Stimulated activated CD8-positive, alpha-beta memory T cell treated with anti-CD3 and anti-CD28 coated beads, Interleukin-4, amount 100 ng/mL, for 24 hours (primary cell): ENCODE measurements around the gene SNRNP70.
"Not testable (repeated sequence)": the region's sequence is repeated elsewhere in the genome, so short reads cannot be mapped to it uniquely, and the experiment has no call there.

ENCODE experiments used
- DNase-seq: peaks from one replicate; pipeline ENCODE4 v3.0.0-alpha.2; 2020; ENCODE audit warnings: low read depth

SNRNP70 gene

DNA sequence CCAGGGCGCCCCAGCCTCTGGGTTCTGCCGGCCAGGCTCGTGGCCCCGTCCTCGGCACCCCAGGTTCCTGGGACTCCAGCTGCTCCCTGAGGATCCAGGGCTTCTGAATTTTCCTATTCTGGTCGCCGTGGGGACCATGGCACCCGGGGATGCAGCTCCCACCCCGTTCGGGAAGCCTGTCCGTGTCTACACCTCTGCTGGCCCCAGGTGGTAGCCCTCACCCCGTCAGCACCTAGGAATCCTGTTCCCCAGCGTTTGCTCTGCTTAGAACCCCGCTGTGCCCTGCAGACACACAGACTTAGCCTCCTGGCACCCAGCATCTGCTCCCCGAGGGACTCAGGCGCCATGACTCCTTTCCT is 35.1 kb downstream of the SNRNP70 start:
- DNase-seq, result no peak

DNA sequence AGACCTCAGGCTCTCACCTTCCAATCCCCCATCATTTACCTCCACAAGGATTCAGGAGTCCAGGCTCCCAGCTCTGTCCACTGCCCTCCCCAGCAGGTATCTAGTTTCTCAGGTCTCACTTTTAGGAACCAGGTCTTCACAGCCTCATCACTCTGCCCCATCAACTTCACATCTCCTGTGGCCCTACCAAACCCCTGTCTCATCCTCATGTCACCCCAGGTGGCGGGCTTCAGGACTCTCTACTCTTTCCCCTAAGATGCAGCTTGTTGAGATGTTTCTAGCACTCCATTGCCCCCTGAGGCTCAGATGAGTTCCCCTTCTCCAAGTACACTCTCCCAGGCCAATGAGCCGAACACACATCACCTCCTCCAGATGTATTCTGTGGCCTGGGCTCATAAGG is 35.6 kb downstream of the SNRNP70 start:
- DNase-seq, result no peak

- not testable (repeated sequence) for DNase-seq
Observed at GRCh38 chr19:49121841-49122240, 36.6 kb downstream of the SNRNP70 start.

DNA sequence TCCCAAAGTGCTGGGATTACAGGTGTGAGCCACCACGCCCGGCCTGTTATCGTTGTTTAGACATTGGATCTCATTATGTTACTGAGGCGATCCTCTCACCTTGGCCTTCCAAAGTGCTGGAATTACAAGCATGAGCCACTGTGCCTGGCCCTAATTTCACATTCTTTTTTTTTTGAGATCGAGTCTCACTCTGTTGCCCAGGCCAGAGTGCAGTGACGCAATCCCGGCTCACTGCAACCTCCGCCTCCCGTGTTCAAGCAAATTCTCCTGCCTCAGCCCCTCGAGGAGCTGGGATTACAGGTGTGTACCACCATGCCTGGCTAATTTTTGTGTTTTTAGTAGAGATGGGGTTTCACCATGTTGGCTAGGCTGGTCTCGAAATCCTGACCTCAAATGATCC is 38.0 kb downstream of the SNRNP70 start:
- not testable (repeated sequence) for DNase-seq

GRCh38 chr19:49125025-49125731 is 39.9 kb downstream of the SNRNP70 start:
- DNase-seq, result no peak

- DNase-seq, result no peak
Observed at GRCh38 chr19:49126575-49126974, 41.3 kb downstream of the SNRNP70 start.

- DNase-seq, result not testable (repeated sequence)
Observed at GRCh38 chr19:49127225-49127624, 42.0 kb downstream of the SNRNP70 start.

DNA sequence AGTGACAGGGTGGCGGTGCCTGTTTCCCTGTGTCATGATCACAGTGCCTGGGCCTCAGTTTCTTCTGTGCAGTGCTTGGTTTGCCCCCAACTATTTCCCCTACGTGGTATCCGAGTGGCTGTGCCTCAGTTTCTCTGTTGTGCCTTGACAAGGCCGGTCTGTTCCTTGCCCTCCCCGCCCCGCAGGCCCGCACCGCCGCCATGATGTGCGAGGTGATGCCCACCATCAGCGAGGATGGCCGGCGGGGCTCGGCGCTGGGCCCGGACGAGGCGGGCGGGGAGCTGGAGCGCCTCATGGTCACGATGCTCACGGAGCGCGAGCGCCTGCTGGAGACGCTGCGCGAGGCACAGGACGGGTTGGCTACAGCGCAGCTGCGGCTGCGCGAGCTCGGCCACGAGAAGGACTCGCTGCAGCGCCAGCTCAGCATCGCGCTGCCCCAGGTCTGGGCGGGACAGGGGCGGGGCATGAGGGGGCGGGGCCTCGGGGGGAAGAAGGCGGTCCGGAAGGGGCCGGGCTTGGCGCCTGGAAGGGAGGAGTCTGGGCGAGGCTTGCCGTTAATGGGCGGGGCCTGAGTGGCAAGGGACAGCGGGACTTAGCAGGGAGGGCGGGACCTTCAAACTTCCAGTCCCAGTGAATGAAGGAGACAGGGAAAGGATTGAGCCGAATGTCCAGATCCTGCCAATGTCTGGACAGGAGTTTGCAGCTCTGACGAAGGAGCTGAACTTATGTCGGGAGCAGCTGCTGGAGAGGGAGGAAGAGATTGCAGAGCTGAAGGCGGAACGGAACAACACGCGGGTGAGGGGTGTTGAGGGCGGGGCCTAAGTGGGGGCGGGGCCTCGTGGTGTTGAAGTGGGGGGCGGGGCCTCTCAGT is 42.7 kb downstream of the SNRNP70 start:
- peak; percentile 88 for DNase-seq

DNA sequence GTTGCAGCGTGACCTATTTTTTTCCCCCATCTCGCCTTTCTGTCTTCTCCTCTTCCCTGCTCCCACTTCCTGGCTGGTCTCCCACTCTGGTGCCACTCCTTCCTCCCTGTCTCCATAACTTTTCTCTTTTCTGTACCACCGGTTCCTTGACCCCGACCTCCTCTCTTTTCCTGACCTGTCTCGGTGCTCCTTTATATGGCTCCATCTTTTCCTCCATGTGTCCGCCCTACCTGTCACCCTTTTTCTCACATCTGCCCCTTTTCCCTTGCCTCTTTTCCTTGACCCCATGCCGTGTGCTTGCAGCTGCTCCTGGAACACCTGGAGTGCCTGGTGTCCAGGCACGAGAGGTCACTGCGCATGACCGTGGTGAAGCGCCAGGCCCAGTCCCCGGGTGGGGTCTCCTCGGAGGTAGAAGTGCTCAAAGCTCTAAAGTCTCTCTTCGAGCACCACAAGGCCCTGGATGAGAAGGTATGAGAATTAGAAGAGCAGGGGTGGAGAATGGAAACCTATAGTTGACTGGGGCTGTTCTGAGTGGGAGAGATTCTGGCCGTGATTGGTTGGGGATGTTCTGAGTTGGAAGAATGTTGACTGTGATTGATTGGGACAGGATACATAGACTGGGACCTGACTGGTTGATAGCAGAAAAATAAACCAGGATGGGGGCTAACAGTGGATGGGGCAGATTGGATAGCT is 43.4 kb downstream of the SNRNP70 start:
- DNase-seq, result no peak

DNA sequence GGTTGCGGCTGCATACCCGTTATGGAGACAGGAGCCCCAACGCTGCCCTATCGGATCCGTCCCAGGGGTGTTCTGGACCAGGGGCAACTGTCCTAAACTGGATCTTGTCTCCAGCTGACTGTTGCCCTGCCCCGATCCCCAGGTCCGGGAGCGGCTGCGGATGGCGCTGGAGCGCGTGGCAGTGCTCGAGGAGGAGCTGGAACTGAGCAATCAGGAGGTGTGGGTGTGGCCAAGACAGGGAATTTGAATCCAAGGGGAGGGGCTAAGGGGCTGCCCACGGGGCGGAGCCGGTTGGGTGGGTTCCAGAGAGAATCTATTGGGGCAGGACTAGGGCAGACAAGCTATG is 44.0 kb downstream of the SNRNP70 start:
- no peak for DNase-seq

DNA sequence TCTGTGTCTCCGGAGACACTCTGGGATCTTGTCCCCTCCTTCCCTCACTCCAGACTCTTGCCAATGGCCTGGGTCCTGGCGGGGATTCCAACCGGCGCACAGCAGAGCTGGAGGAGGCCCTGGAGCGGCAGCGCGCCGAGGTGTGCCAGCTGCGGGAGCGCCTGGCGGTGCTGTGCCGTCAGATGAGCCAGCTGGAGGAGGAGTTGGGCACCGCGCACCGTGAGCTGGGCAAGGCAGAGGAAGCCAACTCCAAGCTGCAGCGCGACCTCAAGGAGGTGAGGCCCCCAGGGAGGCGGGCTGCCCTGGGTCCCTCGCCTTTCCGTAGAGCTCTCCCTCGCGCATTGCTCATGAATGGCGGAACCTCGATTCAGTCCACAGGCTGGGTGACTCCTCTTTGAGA is 45.1 kb downstream of the SNRNP70 start:
- DNase-seq, result no peak

- DNase-seq, result no peak
Observed at GRCh38 chr19:49132974-49133609, 47.8 kb downstream of the SNRNP70 start.

- no peak for DNase-seq
Observed at GRCh38 chr19:49133621-49134454, 48.6 kb downstream of the SNRNP70 start.

- no peak for DNase-seq
Observed at GRCh38 chr19:49135686-49136085, 50.4 kb downstream of the SNRNP70 start.

DNA sequence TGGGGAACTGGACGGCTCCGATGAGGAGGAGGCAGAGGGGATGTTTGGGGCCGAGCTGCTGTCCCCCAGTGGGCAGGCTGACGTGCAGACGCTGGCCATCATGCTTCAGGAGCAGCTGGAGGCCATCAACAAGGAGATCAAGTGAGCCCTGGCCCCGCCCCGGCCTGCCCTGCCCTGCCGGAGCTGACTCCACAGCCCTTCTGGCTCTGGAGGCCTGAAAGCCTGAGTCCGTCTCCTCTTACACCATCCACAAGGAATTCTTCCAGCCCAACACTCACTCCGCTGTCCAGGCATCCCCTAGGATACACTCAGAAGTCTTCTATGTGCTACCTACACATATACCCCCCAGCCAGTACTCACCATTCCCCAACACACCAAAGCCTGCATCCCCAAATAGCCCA is 51.5 kb downstream of the SNRNP70 start:
- DNase-seq, result no peak

DNA sequence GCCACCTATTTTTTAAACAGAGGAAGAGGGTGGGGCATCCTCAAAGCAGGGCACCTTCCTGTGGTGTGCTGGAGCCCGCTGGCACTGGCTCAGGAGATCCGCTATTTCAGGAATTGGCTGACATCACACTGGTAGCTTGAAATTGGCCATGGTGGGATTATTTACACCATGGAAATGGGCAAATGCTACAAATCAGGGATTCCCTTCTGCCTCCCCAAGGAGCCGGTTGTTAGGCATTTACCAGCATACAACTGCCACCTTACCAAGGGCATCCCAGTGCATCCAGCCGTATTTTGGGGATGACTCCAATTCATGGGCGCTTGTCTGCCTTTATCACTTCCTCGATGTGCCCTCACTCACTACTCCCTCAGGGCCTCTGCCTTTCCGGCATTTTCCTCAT is 55.7 kb downstream of the SNRNP70 start:
- no peak for DNase-seq

DNA sequence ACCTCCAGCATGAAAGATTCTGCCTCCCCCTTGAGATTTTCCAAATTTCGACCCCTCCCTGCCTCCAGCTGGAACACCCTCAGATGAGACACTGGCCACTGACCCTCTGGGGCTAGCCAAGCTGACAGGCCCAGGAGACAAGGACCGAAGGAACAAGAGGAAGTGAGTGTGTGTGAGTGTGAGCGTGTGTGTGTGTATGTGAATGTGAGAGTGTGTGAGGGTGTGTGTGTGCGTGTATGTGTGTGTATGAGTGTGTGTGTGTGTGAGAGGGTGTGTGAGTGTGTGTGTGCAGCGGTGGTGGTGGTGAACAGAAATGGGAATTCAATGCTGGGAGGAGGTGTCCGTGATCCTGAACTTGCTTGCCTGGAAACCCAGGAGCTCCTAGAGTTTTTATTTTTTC is 56.1 kb downstream of the SNRNP70 start:
- DNase-seq, result no peak

DNA sequence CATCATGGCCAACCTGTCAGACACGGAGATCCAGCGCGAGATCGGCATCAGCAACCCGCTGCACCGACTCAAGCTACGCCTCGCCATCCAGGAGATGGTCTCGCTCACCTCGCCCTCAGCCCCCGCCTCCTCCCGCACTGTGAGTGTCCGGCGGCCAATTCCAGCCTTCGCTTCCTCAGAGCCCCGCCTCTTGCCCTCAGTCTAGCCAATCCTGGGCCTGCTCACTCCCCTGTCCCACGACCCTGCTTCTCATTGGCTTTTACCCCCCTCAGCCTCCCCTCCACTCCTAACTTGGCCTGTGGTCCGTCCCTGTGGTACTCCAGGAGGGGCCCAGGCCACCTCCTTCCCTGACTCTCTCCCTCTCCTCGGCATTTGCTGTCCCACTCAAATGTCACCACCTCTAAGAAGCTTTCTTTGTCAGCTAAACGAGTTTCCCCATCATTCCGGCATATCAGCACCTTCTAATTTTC is 57.6 kb downstream of the SNRNP70 start:
- DNase-seq, result peak; percentile 58

GRCh38 chr19:49145573-49146407 is 60.5 kb downstream of the SNRNP70 start:
- peak; percentile 65 for DNase-seq

- DNase-seq, result not testable (repeated sequence)
Observed at GRCh38 chr19:49146408-49146770, 61.1 kb downstream of the SNRNP70 start.
